Posterior vena cava (tissue), 2 donors: Measurements from ENCODE around the gene FGF2. TPM values are rescaled to one million over a fixed set of nuclear protein-coding genes. Genes with fewer than 3 reads are reported as not detected.
"Not testable (repeated sequence)": the region's sequence is repeated elsewhere in the genome, so short reads cannot be mapped to it uniquely, and the experiment has no call there.

Source experiments
- DNase-seq: peaks from one replicate; pipeline ENCODE4 v3.0.0-alpha.2; 2020; ENCODE audit warnings: low spot score
- intact Hi-C, 2 donors: fragments of 100-400 bp; cut with DNase I; formaldehyde crosslinking; loops; one replicate each; pipeline versions ENCODE4 v1.14.1 to v1.14.2; 2022 to 2023
- long read RNA-seq, 2 donors: library from polyadenylated mRNA; unstranded; transcript quantifications; one replicate each; pipeline ENCODE4 v2.0.0, GENCODE V29; 2020 to 2021
- total RNA-seq, 2 donors: library from RNA; stranded (reverse); fragmentation: NEBNext Ultra II Directional; extraction: Animal tissue kit (Norgen Biotek cat#: 25700); gene quantifications; one replicate each; pipeline ENCODE4 v1.2.1, GENCODE V29; 2021
- donor health status: DM: yes; HTN: yes; CAD: no.
- donor health status: DM: yes; HTN: yes; CAD: no.

Gene FGF2
- 10 to 100 TPM; 27.5 to 34.6 TPM for total RNA-seq
- long read RNA-seq, donor 1, full-length matches to known transcripts, result 5 of 10 reads
- long read RNA-seq, donor 1, partial matches to known transcripts, result 0 of 10 reads
- long read RNA-seq, donor 1, other reads (novel, unspliced or antisense), result 5 of 10 reads
- long read RNA-seq, donor 2, partial matches to known transcripts, result 0 of 4 reads
- long read RNA-seq, donor 2, other reads (novel, unspliced or antisense), result 4 of 4 reads

DNA sequence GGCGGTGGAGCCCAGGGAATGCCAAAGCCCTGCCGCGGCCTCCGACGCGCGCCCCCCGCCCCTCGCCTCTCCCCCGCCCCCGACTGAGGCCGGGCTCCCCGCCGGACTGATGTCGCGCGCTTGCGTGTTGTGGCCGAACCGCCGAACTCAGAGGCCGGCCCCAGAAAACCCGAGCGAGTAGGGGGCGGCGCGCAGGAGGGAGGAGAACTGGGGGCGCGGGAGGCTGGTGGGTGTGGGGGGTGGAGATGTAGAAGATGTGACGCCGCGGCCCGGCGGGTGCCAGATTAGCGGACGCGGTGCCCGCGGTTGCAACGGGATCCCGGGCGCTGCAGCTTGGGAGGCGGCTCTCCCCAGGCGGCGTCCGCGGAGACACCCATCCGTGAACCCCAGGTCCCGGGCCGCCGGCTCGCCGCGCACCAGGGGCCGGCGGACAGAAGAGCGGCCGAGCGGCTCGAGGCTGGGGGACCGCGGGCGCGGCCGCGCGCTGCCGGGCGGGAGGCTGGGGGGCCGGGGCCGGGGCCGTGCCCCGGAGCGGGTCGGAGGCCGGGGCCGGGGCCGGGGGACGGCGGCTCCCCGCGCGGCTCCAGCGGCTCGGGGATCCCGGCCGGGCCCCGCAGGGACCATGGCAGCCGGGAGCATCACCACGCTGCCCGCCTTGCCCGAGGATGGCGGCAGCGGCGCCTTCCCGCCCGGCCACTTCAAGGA is at the start of gene FGF2:
Gene FGF2, plus strand, starts transcription at position 279 of the 705 bp plus-strand sequence. Its CDS starts 344 bp downstream, at position 623.
- intact Hi-C loops, result no loop called here
- peak; percentile 92 for DNase-seq

DNA sequence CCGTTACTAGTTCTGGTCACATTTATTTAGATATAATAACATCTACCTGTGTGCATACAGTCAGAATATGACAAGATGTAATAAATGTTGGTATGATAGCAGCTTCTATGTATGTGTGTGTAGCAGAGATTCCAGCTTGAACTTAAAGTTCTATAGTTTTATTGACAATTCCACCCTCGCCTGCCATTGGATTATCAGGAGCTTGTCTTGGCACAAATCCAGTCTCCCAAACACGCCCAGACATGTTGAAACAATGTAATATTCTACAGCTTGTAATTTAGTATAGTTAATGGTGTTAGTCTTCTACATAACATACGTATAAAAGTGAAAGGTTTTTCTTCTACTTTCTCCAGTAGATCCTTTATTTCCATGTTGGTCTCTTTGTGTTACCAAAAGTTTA is 49.7 kb upstream of the FGF2 start:
- DNase-seq, result no peak
- intact Hi-C loops, result no loop called here

- DNase-seq, result no peak
- intact Hi-C loops, result no loop called here
Observed at GRCh38 chr4:122777846-122778673, 48.6 kb upstream of the FGF2 start.

GRCh38 chr4:122781486-122781885 is 45.1 kb upstream of the FGF2 start:
- intact Hi-C loops, result no loop called here

DNA sequence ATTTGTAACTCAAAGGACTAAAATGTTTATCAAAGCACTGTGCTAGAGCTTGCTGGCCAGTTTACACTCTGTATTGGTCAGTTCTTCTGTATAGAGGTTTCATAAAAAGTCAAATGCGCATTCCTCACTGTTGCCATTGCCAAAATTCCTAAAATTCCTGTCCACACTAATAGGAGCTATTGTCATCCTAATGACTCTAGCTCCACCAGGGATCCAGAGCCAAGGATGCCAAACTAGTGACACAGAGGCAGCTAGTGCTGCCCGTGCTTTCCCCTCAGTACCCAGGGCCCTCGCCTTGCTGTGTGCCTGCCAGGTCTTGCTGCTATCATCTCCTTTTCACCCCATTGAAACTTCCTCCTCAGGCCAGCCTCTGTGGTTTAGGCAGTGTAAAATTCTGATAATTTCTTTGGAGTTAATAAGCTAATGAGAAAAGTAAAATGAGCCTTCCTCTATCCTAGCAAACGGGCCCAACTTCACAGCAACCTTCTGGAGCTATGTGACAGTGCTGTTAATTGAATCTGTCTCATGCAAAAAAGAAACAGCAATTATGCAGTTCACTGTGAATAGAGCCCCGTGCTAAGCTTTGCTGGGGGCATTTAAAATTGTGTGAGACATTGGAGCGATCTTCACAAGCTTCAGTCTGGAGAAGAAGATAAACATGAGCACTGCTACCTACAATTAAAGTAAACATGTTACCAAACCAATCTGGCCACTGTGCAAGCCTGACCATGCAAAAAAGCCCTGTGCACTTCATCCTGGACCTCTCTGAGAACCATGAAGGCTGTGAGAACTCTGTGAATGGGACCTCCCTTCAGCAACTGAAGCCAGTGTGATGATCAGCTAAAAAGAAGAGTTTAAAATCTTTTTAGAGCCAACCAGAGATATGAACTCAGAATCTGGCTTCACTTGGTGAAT is 43.1 kb upstream of the FGF2 start:
- DNase-seq, result peak; percentile 81
- intact Hi-C loops, result no loop called here

More at GRCh38 chr4:122781486-122781885, 45.1 kb upstream of the FGF2 start:
- DNase-seq, result no peak

- intact Hi-C loops, result no loop called here
- DNase-seq, result no peak
Observed at GRCh38 chr4:122784261-122784660, 42.4 kb upstream of the FGF2 start.

GRCh38 chr4:122785099-122785498 is 41.5 kb upstream of the FGF2 start:
- intact Hi-C loops, result no loop called here

DNA sequence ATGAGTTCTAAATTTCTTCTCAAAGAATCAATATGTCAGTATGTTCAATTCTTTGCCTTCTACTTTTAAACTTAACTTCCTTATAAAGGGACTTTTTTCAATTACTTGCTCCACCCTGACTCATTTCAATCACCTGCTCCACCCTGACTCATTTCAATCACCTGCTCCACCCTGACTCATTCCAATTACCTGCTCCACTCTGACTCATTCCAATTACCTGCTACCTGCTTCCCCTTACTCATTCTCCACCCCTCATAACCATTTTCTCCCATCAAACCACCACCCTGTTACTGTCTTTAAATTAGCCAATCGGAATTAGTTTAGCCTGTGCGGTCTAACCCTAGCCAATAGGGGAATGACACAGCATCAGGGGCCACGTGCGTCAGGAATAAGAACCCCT is 40.3 kb upstream of the FGF2 start:
- DNase-seq, intact Hi-C loops: not testable (repeated sequence)

More at GRCh38 chr4:122785099-122785498, 41.5 kb upstream of the FGF2 start:
- DNase-seq, result no peak

- intact Hi-C loops, DNase-seq: not testable (repeated sequence)
Observed at GRCh38 chr4:122786920-122787319, 39.7 kb upstream of the FGF2 start.

DNA sequence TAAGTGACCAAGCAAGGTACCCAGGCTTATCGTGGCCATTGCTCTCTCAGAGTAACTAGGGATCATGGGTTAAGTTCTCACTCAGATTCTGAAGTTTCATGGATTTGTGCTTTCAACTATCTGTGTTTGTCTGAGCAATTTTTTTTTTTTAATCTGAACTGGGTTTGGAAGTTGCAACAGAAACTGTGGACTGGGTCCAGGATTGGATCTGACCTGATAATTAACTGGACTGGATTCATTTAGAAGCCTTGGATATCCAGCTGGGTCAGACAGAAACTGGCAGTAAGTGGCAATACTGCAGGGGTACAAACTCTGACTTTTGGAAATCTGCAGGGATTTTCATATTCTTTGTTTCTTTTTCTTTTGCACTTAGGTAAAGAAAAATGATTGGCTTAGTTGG is 38.7 kb upstream of the FGF2 start:
- DNase-seq, result no peak
- intact Hi-C loops, result no loop called here

GRCh38 chr4:122788935-122789334 is 37.7 kb upstream of the FGF2 start:
- DNase-seq, result no peak
- intact Hi-C loops, result no loop called here

- no peak for DNase-seq
- intact Hi-C loops, result no loop called here
Observed at GRCh38 chr4:122793811-122794210, 32.8 kb upstream of the FGF2 start.

DNA sequence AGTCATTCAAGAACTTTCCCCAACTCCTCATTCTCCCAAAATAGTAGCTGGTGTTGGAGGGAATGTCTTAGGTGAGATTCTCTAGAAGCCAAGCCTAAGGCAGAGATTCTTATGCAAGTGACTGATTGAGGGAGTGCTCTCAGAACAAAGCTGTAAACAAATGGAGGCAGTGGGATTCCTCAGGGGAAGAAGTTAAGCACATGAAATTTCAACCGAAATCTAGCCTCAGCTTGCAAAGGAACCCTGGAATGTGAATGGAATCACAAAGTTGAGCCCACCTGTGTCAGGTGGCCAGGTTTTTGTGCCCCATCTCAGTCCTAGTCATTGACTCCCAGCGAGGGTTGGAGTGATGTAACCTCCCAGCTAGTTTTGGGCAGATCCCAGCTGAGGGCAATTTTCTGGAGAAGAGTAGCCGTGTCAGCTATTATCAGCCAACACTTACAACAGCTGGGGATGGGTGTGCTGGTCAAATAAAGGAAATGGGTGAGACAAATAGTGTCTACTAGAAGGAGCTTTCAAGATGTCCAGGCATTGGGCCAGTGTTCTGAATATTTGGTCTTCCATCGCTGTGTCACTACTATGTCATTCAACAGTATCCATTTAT is 29.7 kb upstream of the FGF2 start:
- DNase-seq, result no peak
- intact Hi-C loops, result no loop called here

DNA sequence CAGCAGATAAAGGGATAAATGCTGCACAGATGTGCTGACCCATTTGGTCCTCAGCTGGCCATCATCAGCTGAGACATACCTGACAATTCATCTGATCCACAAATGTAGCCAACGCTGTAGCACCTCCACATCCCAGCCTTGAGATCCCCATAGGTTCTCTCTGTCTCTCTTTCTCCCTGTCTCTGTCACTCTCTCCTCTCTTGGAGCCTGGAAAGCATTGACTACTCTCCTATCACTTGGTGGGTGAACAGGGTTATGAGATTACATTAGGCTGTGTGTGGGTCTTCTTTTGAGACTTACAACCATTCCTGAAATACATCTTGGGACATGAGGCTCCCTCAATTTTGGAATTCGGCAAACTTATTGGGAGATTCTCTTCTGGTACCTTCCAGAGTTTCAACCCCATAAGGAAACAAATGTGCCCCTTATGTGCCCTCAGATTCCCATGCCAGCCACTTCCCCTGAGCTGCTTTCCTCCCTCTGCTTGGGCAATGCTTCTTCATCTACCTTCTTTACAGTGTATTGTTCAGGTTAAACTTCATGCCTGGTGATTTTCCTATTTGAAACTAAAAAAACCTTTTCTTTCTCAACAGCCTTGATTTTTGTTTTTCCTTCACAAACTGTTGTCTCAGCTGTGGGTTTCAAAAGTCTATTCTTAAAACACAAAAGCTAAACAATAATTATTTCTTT is 29.1 kb upstream of the FGF2 start:
- no peak for DNase-seq
- intact Hi-C loops, result no loop called here

- no peak for DNase-seq
- intact Hi-C loops, result no loop called here
Observed at GRCh38 chr4:122798101-122798500, 28.5 kb upstream of the FGF2 start.

- intact Hi-C loops, result no loop called here
- no peak for DNase-seq
Observed at GRCh38 chr4:122798917-122799316, 27.7 kb upstream of the FGF2 start.

DNA sequence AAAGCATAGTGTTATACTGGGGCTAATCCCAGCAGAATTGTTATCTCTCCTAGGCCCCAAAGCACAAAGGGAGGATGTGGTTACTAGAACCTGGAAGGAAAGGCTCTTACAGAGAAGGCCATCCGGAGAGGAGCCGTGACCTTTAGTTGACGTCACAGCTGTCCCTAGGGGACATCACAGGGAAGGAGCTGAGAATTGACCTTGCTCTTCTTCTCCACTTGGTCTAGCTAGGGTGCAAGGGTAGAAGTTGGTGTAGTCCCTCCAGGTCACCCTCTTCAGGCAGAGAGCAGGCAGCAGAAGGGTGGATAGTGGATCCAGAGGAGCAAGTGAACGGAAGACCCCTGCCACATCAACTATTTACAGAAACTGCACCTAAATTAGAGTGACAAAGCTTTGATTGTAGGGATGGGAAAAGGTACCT is 22.8 kb upstream of the FGF2 start:
- intact Hi-C loops, result no loop called here
- DNase-seq, result no peak

GRCh38 chr4:122806981-122807679 is 19.5 kb upstream of the FGF2 start:
- DNase-seq, result no peak
- intact Hi-C loops, result no loop called here
